ENCODE data around the gene ELK3. TPM values are rescaled to one million over a fixed set of nuclear protein-coding genes. Genes with fewer than 3 reads are reported as not detected.
"Not testable (repeated sequence)": the region's sequence is repeated elsewhere in the genome, so short reads cannot be mapped to it uniquely, and the experiment has no call there.

The ELK3 gene
- polyA plus RNA-seq, 3 donors: 4.7 to 28.1 (median 26.3) TPM

GRCh38 chr12:96314723-96315122 is 120.5 kb downstream of the ELK3 start:
- 75 to 79% (median 79%) methylated on average over 2 of the region's 2 CpGs for WGBS, 3 donors

GRCh38 chr12:96315741-96316481 is 121.7 kb downstream of the ELK3 start:
- WGBS, 3 donors: 58 to 70% (median 65%) methylated on average over 21 to 33 of the region's 33 CpGs

More at GRCh38 chr12:96314723-96315122, 120.5 kb downstream of the ELK3 start:
- no peak overlapping the region for H3K27ac ChIP-seq (ENCODE audit: low read depth, low read length)

GRCh38 chr12:96317801-96318200 is 123.6 kb downstream of the ELK3 start:
- not testable (repeated sequence) for H3K27ac ChIP-seq (ENCODE audit: low read depth, low read length)
- WGBS, 3 donors: 84 to 100% (median 90%) methylated on average over 2 of the region's 2 CpGs

More at GRCh38 chr12:96315741-96316481, 121.7 kb downstream of the ELK3 start:
- not testable (repeated sequence) for H3K27ac ChIP-seq (ENCODE audit: low read depth, low read length)

Other genes with a start within 250 kb of the ELK3 start
- 1 to 10 TPM in 2 of 3 donors, under 1 TPM in 1; 0.30 to 3.7 (median 1.8) TPM for gene HAL, start 198.0 kb upstream of the ELK3 start, polyA plus RNA-seq
- 10 to 100 TPM; 36.9 to 40.9 (median 39.9) TPM for gene LTA4H, start 158.8 kb upstream of the ELK3 start, polyA plus RNA-seq
- gene CDK17, start 206.1 kb downstream of the ELK3 start, polyA plus RNA-seq: 10 to 100 TPM in 2 of 3 donors, 1 to 10 TPM in 1; 3.8 to 20.4 (median 12.1) TPM